OCI-LY7 (cell line): Measurements from ENCODE around the gene SNAPC2. TPM values are rescaled to one million over a fixed set of nuclear protein-coding genes. Genes with fewer than 3 reads are reported as not detected.

Experiments
- BruUV-seq: library from RNA; stranded (reverse); fragments of 400-500 nt; replicated peaks from 2 replicates; lab custom pipeline; 2021; lab: Mats Ljungman, UMichigan
- CTCF ChIA-PET: fragments of 300-600 bp; sonication (Branson Sonifier 250); formaldehyde crosslinking; loops from one replicate; lab custom pipeline; 2022; ENCODE audit warnings: antibody characterized with exemption; ENCODE audit not compliant: unreplicated experiment; lab: Charles Lee
- POLR2A ChIA-PET: fragments of 300-600 bp; sonication (Branson Sonifier 250); formaldehyde crosslinking; loops from one replicate; lab custom pipeline; 2022; ENCODE audit warnings: antibody characterized with exemption; lab: Charles Lee
- DNase-seq: peaks from one replicate; pipeline ENCODE4 v3.0.0-alpha.2; 2015; ENCODE audit warnings: low spot score
- H2AFZ ChIP-seq: fragments of 200-600 bp; sonication (generic), shearing (Covaris generic); 2 replicates; pipeline ENCODE4 v1.6.1; 2014; ENCODE audit warnings: mild to moderate bottlenecking, antibody characterized with exemption, low read length, moderate library complexity
- H3K27ac ChIP-seq: fragments of 200-600 bp; sonication (generic); 2 replicates; pipeline ENCODE4 v1.5.1; 2014; ENCODE audit warnings: mixed run types, low read depth, mild to moderate bottlenecking, moderate library complexity, low read length, inconsistent platforms; ENCODE audit not compliant: poor library complexity, severe bottlenecking
- H3K36me3 ChIP-seq: fragments of 200-600 bp; sonication (generic); 2 replicates; pipeline ENCODE4 v1.6.1; 2014; ENCODE audit warnings: mild to moderate bottlenecking, antibody characterized with exemption, low read length, moderate library complexity, mixed read lengths; ENCODE audit not compliant: insufficient read depth
- H3K4me1 ChIP-seq: fragments of 200-600 bp; sonication (generic); 2 replicates; pipeline ENCODE4 v1.5.1; 2014; ENCODE audit warnings: mild to moderate bottlenecking, low read length; ENCODE audit not compliant: insufficient read depth, poor library complexity, severe bottlenecking
- H3K4me2 ChIP-seq: fragments of 200-600 bp; sonication (generic); 2 replicates; pipeline ENCODE4 v1.6.1; 2014; ENCODE audit warnings: mild to moderate bottlenecking, low read length
- H3K4me3 ChIP-seq: fragments of 200-600 bp; sonication (generic); 2 replicates; pipeline ENCODE4 v1.5.1; 2014; ENCODE audit warnings: mild to moderate bottlenecking, low read depth, low read length; ENCODE audit not compliant: poor library complexity, severe bottlenecking
- H3K79me2 ChIP-seq: fragments of 200-600 bp; sonication (generic); 2 replicates; pipeline ENCODE4 v1.6.1; 2016; ENCODE audit warnings: low read depth, mild to moderate bottlenecking, low read length, moderate library complexity, mixed read lengths; ENCODE audit not compliant: insufficient read depth
- H3K9me2 ChIP-seq: fragments of 200-600 bp; sonication (generic); 2 replicates; pipeline ENCODE4 v1.6.1; 2016; ENCODE audit warnings: mild to moderate bottlenecking, low read length, mixed read lengths; ENCODE audit not compliant: insufficient read depth
- H3K9me3 ChIP-seq: fragments of 200-600 bp; sonication (generic); 2 replicates; pipeline ENCODE4 v1.6.1; 2014; ENCODE audit warnings: mild to moderate bottlenecking, mixed run types, low read length, mixed read lengths
- H4K20me1 ChIP-seq: fragments of 200-600 bp; sonication (generic); 2 replicates; pipeline ENCODE4 v1.6.1; 2014; ENCODE audit warnings: mild to moderate bottlenecking, antibody characterized with exemption, low read length, moderate library complexity, mixed read lengths; ENCODE audit not compliant: insufficient read depth
- EZH2phosphoT487 ChIP-seq: fragments of 200-600 bp; sonication (generic); IDR thresholded peaks from 2 replicates; pipeline ENCODE4 v1.6.1; 2018; ENCODE audit warnings: low read depth, borderline replicate concordance, mild to moderate bottlenecking, mixed run types, antibody characterized with exemption, low read length, moderate library complexity, mixed read lengths
- intact Hi-C: fragments of 100-400 bp; cut with micrococcal nuclease; formaldehyde crosslinking; loops from one replicate; pipeline ENCODE4 v1.10.0; 2022; ENCODE audit not compliant: unreplicated experiment
- total RNA-seq, 2 experiments: library from RNA; depleted of rRNA in 1 of 2; stranded (reverse); fragments of >200 nt in 1 of 2; shearing (Covaris generic) in 1 of 2; gene quantifications; 2 replicates each; pipeline ENCODE4 v1.2.3, GENCODE V29; 2014 to 2022
- TF ChIP-seq, protein P1 (sequence below): fragments of 200-600 bp; sonication (generic); conservative IDR thresholded peaks from 2 replicates; pipeline ENCODE4 v1.5.1; 2014; ENCODE audit warnings: mild to moderate bottlenecking, antibody characterized with exemption, low read length, moderate library complexity, mixed read lengths

Gene SNAPC2
- total RNA-seq, 2 experiments from 2014 or later: 4.9 to 8.2 TPM

DNA sequence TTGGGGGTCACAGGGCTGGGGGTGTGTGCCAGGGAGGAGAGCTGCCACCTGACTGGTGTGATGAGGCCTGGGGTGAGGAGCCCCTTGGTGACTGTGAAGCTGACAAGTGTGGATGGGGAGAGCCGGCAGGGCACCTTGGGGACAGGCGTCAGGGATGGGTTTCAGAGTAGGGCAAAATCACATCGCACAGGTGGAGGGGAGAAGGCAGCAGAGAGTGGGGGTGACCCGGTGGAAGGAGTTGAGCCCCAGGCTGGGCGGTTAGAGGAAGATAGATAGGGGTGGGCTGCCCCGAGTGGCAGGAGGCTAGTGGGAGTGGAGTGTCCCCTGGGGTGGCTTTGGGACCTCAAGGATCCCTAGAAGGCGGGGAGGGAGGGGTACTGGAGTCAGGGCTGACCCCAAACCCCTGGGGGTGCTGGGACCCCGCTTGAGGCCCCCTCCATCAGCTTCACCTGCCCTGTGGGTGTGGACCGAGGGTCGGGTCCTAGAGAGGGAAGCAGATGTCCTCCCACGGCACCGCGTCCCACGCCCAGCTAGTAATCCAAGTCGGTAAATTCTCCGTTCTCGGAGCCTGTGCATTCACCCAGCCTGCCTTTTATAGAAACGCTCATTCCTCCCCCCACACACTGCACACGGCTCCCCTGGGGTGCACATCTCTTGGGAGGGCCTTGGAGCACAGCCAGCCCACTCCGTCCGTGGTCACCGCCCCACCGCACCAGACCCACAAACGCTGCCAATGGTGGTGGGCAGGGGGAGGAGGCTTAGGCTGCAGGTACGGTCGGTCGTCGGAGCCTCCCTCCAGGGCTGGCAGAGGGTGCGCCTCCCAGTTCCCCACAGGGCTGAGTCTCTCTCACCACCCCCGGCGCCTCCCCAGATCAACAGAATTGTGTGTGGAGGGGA lies 3.4 kb downstream of the SNAPC2 start:
- no peak overlapping the region for H3K4me3 ChIP-seq
- intact Hi-C loops: no loop called here
- H2AFZ ChIP-seq: no peak overlapping the region
- H3K4me2 ChIP-seq: no peak overlapping the region
- ChIA-PET CTCF (no interaction called here), POLR2A (no interaction called here)
- no peak for DNase-seq
- H3K9me2 ChIP-seq: no peaks in the 10 kb centered on the region
- peaks cover 6% of the 10 kb centered on the region; the same call in 1 of the 2 replicates for H4K20me1 ChIP-seq
- no TSS peak for BruUV-seq
- no peaks in the 10 kb centered on the region for H3K79me2 ChIP-seq
- no peaks in the 10 kb centered on the region for H3K9me3 ChIP-seq
- no peak for TF ChIP-seq EZH2phosphoT487
- TF ChIP-seq, protein P1, sequence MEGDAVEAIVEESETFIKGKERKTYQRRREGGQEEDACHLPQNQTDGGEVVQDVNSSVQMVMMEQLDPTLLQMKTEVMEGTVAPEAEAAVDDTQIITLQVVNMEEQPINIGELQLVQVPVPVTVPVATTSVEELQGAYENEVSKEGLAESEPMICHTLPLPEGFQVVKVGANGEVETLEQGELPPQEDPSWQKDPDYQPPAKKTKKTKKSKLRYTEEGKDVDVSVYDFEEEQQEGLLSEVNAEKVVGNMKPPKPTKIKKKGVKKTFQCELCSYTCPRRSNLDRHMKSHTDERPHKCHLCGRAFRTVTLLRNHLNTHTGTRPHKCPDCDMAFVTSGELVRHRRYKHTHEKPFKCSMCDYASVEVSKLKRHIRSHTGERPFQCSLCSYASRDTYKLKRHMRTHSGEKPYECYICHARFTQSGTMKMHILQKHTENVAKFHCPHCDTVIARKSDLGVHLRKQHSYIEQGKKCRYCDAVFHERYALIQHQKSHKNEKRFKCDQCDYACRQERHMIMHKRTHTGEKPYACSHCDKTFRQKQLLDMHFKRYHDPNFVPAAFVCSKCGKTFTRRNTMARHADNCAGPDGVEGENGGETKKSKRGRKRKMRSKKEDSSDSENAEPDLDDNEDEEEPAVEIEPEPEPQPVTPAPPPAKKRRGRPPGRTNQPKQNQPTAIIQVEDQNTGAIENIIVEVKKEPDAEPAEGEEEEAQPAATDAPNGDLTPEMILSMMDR: no peak
- H3K4me1 ChIP-seq: peaks cover 20% of the 10 kb centered on the region
- peaks cover 11% of the 10 kb centered on the region; the same call in 1 of the 2 replicates for H3K36me3 ChIP-seq
- no peak overlapping the region for H3K27ac ChIP-seq

DNA sequence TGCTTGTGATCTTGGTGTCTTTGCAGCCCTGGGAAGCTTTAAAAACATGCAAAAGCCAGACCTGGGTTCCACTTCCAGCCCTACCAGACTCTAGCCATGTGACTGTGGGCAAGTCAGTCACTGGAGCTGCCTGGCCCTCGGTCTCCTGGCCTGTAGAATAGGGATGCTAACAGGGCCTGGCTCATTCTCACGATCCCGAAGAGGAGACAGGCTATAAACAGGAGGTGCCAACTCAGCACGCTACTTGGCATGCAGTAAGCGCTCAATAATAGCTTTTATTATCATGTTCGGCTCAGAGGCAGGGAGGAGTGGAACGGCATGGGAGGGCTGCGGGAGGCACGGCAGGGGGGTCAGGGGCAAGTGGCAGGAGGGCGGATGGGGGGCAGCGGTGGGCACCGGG lies 4.1 kb downstream of the SNAPC2 start:
- H3K4me1 ChIP-seq: peaks cover 20% of the 10 kb centered on the region
- TF ChIP-seq, protein P1: no peak
- no peak for TF ChIP-seq EZH2phosphoT487
- H3K79me2 ChIP-seq: no peaks in the 10 kb centered on the region
- intact Hi-C loops: no loop called here
- H3K36me3 ChIP-seq: peaks cover 11% of the 10 kb centered on the region; the same call in 1 of the 2 replicates
- no peak overlapping the region for H2AFZ ChIP-seq
- peaks cover 6% of the 10 kb centered on the region; the same call in 1 of the 2 replicates for H4K20me1 ChIP-seq
- no peak overlapping the region for H3K4me2 ChIP-seq
- no peak overlapping the region for H3K27ac ChIP-seq
- DNase-seq: no peak
- ChIA-PET POLR2A (no interaction called here), CTCF (no interaction called here)
- H3K9me3 ChIP-seq: no peaks in the 10 kb centered on the region
- BruUV-seq: no TSS peak
- no peaks in the 10 kb centered on the region for H3K9me2 ChIP-seq
- no peak overlapping the region for H3K4me3 ChIP-seq
